GM21367 (cell line): Measurements from ENCODE around the gene DTX1.
A peak's percentile ranks its signal among the peaks of the same experiment; 100 is the strongest.

Source experiments
- ATAC-seq: cut with Tn5 transposase; IDR thresholded peaks from one replicate; pipeline ENCODE4 v1.9.1; 2021; ENCODE audit not compliant: unreplicated experiment

Gene DTX1

GRCh38 chr12:113070117-113070906 lies 13.8 kb downstream of the DTX1 start:
- no peak for ATAC-seq

- no peak for ATAC-seq
Observed at GRCh38 chr12:113071135-113072112, 14.9 kb downstream of the DTX1 start.

GRCh38 chr12:113072136-113072535 lies 15.6 kb downstream of the DTX1 start:
- ATAC-seq: no peak

GRCh38 chr12:113073586-113073985 lies 17.1 kb downstream of the DTX1 start:
- ATAC-seq: no peak

GRCh38 chr12:113075137-113075683 lies 18.7 kb downstream of the DTX1 start:
- ATAC-seq: peak; percentile 90

GRCh38 chr12:113077057-113077858 lies 20.7 kb downstream of the DTX1 start:
- no peak for ATAC-seq

- no peak for ATAC-seq
Observed at GRCh38 chr12:113077859-113078255, 21.3 kb downstream of the DTX1 start.

GRCh38 chr12:113081873-113082272 lies 25.3 kb downstream of the DTX1 start:
- ATAC-seq: no peak

GRCh38 chr12:113082486-113083148 lies 26.1 kb downstream of the DTX1 start:
- no peak for ATAC-seq

- ATAC-seq: no peak
Observed at GRCh38 chr12:113083863-113084435, 27.4 kb downstream of the DTX1 start.

- no peak for ATAC-seq
Observed at GRCh38 chr12:113086249-113087164, 30.0 kb downstream of the DTX1 start.

- ATAC-seq: no peak
Observed at GRCh38 chr12:113087193-113087592, 30.7 kb downstream of the DTX1 start.

GRCh38 chr12:113088037-113088436 lies 31.5 kb downstream of the DTX1 start:
- no peak for ATAC-seq

- ATAC-seq: no peak
Observed at GRCh38 chr12:113088971-113089756, 32.6 kb downstream of the DTX1 start.

- no peak for ATAC-seq
Observed at GRCh38 chr12:113089839-113090238, 33.3 kb downstream of the DTX1 start.

- ATAC-seq: no peak
Observed at GRCh38 chr12:113090740-113091139, 34.2 kb downstream of the DTX1 start.

GRCh38 chr12:113091506-113091905 lies 35.0 kb downstream of the DTX1 start:
- no peak for ATAC-seq
